Panc1 (cell line): ENCODE results near the gene RALGPS1. TPM values are rescaled to one million over a fixed set of nuclear protein-coding genes. Genes with fewer than 3 reads are reported as not detected.

ENCODE experiments used
- ATAC-seq: fragments of 200-7000 bp; cut with Tn5 transposase; 2 replicates; pipeline ENCODE4 v1.9.1; 2020; ENCODE audit warnings: mild to moderate bottlenecking, moderate library complexity
- BruUV-seq: library from RNA; stranded (reverse); fragments of 400-500 nt; replicated peaks from 2 replicates; lab custom pipeline; 2021; lab: Mats Ljungman, UMichigan
- CTCF ChIA-PET: fragments of 300-600 bp; sonication (Branson Sonifier 250); formaldehyde crosslinking; loops from one replicate; lab custom pipeline; 2022; ENCODE audit warnings: antibody characterized with exemption; lab: Charles Lee
- POLR2A ChIA-PET: fragments of 300-600 bp; sonication (Branson Sonifier 250); formaldehyde crosslinking; loops from one replicate; lab custom pipeline; 2022; ENCODE audit warnings: antibody characterized with exemption; lab: Charles Lee
- DNase-seq: peaks from one replicate; pipeline ENCODE4 v3.0.0-alpha.2; 2010; ENCODE audit warnings: low read depth, low spot score
- H3K27ac ChIP-seq: 2 replicates; pipeline ENCODE4 v1.5.1; 2011; ENCODE audit warnings: mild to moderate bottlenecking, low read length, inconsistent platforms
- H3K27me3 ChIP-seq: fragments of 200-500 bp; sonication (Bioruptor generic); 2 replicates; pipeline ENCODE4 v1.6.0; 2014; ENCODE audit warnings: low read length, inconsistent platforms; ENCODE audit not compliant: control insufficient read depth, insufficient read depth
- H3K36me3 ChIP-seq: fragments of 200-500 bp; sonication (Bioruptor generic); 2 replicates; pipeline ENCODE4 v1.5.1; 2014; ENCODE audit warnings: inconsistent platforms, mild to moderate bottlenecking, low read length, moderate library complexity; ENCODE audit not compliant: control insufficient read depth, insufficient read depth
- H3K4me1 ChIP-seq: 2 replicates; pipeline ENCODE4 v1.5.1; 2011; ENCODE audit warnings: inconsistent platforms, mild to moderate bottlenecking, low read length, moderate library complexity; ENCODE audit not compliant: control insufficient read depth, insufficient read depth
- H3K4me3 ChIP-seq, 2 experiments: 2 replicates each; pipeline ENCODE4 v1.5.1; 2011 to 2012; ENCODE audit warnings: low read depth in 2 of 2, low read length in 2 of 2, mild to moderate bottlenecking in 2 of 2, inconsistent platforms in 1 of 2, moderate library complexity in 1 of 2
- H3K9me3 ChIP-seq: fragments of 200-500 bp; sonication (Bioruptor generic); 2 replicates; pipeline ENCODE4 v1.5.1; 2014; ENCODE audit warnings: low read depth, mild to moderate bottlenecking, inconsistent platforms, low read length, moderate library complexity; ENCODE audit not compliant: control insufficient read depth, insufficient read depth
- POLR2AphosphoS5 ChIP-seq: IDR thresholded peaks from 2 replicates; pipeline ENCODE4 v1.6.1; 2012; ENCODE audit warnings: mild to moderate bottlenecking, low read depth, low read length, moderate library complexity
- SIN3A ChIP-seq: IDR thresholded peaks from 2 replicates; pipeline ENCODE4 v1.6.1; 2012; ENCODE audit warnings: low read depth, mild to moderate bottlenecking, low read length, moderate library complexity, borderline replicate concordance; ENCODE audit not compliant: insufficient read depth
- TCF7L2 ChIP-seq: IDR thresholded peaks from 2 replicates; pipeline ENCODE4 v1.6.1; 2011; ENCODE audit warnings: mild to moderate bottlenecking, low read depth, low read length, inconsistent platforms
- in situ Hi-C: cut with HindIII; loops from 2 replicates; pipeline ENCODE4 v1.10.0; 2016; ENCODE audit warnings: low sequenced_read_pairs, low pct_unique_long_range_greater_than_20kb
- intact Hi-C: fragments of 100-400 bp; cut with micrococcal nuclease; formaldehyde crosslinking; loops from one replicate; pipeline ENCODE4 v1.10.0; 2022; ENCODE audit not compliant: unreplicated experiment
- total RNA-seq: library from RNA; stranded (reverse); gene quantifications from one replicate; pipeline ENCODE4 v1.2.1, GENCODE V29; 2021; ENCODE audit not compliant: unreplicated experiment
- TF ChIP-seq, protein P1 (sequence below): fragments of 450-650 bp; IDR thresholded peaks from 2 replicates; pipeline ENCODE4 v1.5.1; 2017; ENCODE audit warnings: mild to moderate bottlenecking
- TF ChIP-seq, protein P2 (sequence below), 2 experiments: IDR thresholded peaks; 2 replicates each; pipeline ENCODE4 v1.6.1; 2011 to 2012; ENCODE audit warnings: low read depth in 2 of 2, control low read depth in 1 of 2, low read length in 1 of 2, mild to moderate bottlenecking in 1 of 2, moderate library complexity in 1 of 2; ENCODE audit not compliant: insufficient read depth in 1 of 2

RALGPS1 gene
- total RNA-seq, 1 experiment from 2014 or later, result 7.2 TPM

DNA sequence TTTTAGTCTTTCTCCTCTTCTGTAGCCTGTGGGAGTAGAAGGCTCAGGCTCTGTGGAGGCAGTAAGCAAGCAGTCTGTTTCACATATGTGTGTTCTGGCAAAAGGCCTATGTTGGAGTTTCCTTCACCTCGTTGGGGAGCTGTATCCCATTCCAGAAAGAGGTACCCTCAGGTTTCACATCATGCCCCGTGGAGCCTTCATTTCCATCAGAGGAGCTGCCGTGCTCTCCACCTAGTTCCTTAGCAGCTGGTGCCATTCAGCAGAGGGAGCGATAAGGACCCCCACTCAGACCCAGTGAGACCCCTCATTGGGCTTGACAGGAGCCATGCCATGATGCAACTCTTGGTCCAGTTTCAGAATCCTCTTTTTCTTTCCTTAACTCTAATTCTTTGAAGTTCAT lies 258.5 kb downstream of the RALGPS1 start:
- POLR2A ChIA-PET, result no interaction called here
- DNase-seq (no peak), ATAC-seq (no peak)
- in situ Hi-C loops (no loop called here), intact Hi-C loops (no loop called here)
- Histone ChIP-seq H3K36me3 (no peaks in the 10 kb centered on the region), H3K4me1 (no peaks in the 10 kb centered on the region), H3K4me3 (no peak overlapping the region), H3K27ac (no peak overlapping the region), H3K9me3 (no peaks in the 10 kb centered on the region), H3K27me3 (no peaks in the 10 kb centered on the region)
- TF ChIP-seq, protein P1, sequence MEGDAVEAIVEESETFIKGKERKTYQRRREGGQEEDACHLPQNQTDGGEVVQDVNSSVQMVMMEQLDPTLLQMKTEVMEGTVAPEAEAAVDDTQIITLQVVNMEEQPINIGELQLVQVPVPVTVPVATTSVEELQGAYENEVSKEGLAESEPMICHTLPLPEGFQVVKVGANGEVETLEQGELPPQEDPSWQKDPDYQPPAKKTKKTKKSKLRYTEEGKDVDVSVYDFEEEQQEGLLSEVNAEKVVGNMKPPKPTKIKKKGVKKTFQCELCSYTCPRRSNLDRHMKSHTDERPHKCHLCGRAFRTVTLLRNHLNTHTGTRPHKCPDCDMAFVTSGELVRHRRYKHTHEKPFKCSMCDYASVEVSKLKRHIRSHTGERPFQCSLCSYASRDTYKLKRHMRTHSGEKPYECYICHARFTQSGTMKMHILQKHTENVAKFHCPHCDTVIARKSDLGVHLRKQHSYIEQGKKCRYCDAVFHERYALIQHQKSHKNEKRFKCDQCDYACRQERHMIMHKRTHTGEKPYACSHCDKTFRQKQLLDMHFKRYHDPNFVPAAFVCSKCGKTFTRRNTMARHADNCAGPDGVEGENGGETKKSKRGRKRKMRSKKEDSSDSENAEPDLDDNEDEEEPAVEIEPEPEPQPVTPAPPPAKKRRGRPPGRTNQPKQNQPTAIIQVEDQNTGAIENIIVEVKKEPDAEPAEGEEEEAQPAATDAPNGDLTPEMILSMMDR, result no peak
- TF ChIP-seq TCF7L2 (no peak), POLR2AphosphoS5 (no peak), SIN3A (no peak)
- TF ChIP-seq, protein P2, sequence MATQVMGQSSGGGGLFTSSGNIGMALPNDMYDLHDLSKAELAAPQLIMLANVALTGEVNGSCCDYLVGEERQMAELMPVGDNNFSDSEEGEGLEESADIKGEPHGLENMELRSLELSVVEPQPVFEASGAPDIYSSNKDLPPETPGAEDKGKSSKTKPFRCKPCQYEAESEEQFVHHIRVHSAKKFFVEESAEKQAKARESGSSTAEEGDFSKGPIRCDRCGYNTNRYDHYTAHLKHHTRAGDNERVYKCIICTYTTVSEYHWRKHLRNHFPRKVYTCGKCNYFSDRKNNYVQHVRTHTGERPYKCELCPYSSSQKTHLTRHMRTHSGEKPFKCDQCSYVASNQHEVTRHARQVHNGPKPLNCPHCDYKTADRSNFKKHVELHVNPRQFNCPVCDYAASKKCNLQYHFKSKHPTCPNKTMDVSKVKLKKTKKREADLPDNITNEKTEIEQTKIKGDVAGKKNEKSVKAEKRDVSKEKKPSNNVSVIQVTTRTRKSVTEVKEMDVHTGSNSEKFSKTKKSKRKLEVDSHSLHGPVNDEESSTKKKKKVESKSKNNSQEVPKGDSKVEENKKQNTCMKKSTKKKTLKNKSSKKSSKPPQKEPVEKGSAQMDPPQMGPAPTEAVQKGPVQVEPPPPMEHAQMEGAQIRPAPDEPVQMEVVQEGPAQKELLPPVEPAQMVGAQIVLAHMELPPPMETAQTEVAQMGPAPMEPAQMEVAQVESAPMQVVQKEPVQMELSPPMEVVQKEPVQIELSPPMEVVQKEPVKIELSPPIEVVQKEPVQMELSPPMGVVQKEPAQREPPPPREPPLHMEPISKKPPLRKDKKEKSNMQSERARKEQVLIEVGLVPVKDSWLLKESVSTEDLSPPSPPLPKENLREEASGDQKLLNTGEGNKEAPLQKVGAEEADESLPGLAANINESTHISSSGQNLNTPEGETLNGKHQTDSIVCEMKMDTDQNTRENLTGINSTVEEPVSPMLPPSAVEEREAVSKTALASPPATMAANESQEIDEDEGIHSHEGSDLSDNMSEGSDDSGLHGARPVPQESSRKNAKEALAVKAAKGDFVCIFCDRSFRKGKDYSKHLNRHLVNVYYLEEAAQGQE (IDR thresholded peaks at IDR 0.05; ENCODE audit: insufficient read depth in 1 of 2, low read depth in 2 of 2, low read length in 1 of 2), result no peak
- BruUV-seq, result no TSS peak
- CTCF ChIA-PET, result no interaction called here

DNA sequence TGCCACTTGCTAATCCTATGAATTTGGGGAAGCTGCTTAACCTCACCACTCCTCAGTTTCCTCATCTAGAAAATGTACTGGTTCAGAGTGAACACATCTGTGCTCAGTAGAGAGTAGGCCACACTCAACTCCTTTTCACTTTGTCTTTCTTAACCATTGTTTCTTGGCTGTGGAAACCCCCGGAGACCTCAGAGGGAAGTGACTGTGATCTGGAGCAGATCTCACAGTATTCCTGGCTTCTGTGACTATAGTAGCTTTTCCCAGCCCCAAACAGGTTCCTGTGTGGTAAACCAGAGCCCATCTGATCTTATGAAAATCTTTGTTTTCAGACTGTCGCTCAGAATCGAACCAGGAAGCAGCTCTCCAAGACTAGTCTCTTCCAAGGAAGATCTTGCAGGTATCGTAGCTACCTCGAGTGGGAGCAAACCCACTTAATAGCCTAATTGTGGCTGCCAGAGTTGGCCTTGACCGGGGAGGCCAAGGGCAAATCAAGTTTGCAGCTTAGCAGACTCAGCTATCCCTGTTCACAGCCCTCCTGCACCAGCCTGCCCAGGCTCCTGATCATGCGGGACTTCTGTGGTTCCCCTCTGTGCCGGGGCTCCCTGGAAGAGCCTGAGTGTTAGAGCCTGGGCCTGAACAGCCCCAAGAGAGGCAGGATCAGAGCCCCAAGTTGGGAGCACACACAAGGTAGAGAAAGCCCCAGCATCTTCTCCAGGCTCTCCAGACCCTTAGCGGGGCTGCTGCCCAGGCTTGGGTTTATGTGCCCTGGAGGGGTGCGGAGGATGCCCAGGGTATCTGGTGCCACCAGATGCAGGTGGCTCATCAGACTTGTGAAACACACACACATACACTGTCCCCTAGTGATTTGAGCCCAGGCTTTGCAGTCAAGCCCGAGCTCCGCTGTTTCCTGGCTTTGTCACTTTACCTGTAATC lies 260.1 kb downstream of the RALGPS1 start:
- ATAC-seq, result no peak
- intact Hi-C loops (no loop called here), in situ Hi-C loops (no loop called here)
- no peak overlapping the region for H3K4me3 ChIP-seq
- ChIA-PET CTCF (no interaction called here), POLR2A (no interaction called here)
- DNase-seq, result no peak
- no peaks in the 10 kb centered on the region for H3K9me3 ChIP-seq
- BruUV-seq, result no TSS peak
- H3K4me1 ChIP-seq, result no peaks in the 10 kb centered on the region
- H3K36me3 ChIP-seq, result no peaks in the 10 kb centered on the region
- no peaks in the 10 kb centered on the region for H3K27me3 ChIP-seq
- TF ChIP-seq TCF7L2, result no peak
- TF ChIP-seq SIN3A, result no peak
- TF ChIP-seq, protein P1, result no peak
- no peak for TF ChIP-seq POLR2AphosphoS5
- no peak overlapping the region for H3K27ac ChIP-seq
